ENCODE measurements around the gene CELSR1.

Gene CELSR1

GRCh38 chr22:46373921-46374662 is 163.3 kb downstream of the CELSR1 start:
- DNase-seq, result no peak

GRCh38 chr22:46373159-46373558 is 164.3 kb downstream of the CELSR1 start:
- no peak for DNase-seq

GRCh38 chr22:46372686-46373085 is 164.7 kb downstream of the CELSR1 start:
- DNase-seq, result no peak

DNA sequence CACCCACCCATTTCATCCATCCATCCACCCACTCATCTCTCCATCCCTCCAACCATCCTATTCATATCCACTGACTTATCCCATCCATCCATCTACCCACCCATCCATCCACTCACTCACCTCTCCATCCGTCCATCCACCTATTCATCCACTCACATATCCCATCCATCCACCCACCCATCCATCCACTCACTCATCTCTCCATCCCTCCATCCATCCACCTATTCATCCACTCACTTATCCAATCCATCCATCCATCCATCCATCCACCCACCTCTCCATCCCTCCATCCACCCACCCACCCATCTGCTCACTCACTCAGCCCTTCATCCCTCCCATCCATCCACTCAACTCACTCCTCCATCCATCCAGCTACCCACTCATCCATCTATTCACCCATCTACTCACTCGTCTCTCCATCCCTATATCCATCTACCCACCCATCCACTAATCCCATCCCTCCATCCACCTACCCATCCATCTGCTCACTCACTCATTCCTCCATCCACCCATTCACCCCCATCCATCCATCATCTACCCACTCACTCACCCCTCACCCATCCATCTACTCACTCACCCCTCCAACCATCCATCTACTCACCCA is 165.7 kb downstream of the CELSR1 start:
- no peak for DNase-seq

- DNase-seq, result no peak
These were observed 166.7 kb downstream of the CELSR1 start for GRCh38 chr22:46370584-46371291.

- DNase-seq, result no peak
These were observed 167.5 kb downstream of the CELSR1 start for GRCh38 chr22:46369716-46370583.

DNA sequence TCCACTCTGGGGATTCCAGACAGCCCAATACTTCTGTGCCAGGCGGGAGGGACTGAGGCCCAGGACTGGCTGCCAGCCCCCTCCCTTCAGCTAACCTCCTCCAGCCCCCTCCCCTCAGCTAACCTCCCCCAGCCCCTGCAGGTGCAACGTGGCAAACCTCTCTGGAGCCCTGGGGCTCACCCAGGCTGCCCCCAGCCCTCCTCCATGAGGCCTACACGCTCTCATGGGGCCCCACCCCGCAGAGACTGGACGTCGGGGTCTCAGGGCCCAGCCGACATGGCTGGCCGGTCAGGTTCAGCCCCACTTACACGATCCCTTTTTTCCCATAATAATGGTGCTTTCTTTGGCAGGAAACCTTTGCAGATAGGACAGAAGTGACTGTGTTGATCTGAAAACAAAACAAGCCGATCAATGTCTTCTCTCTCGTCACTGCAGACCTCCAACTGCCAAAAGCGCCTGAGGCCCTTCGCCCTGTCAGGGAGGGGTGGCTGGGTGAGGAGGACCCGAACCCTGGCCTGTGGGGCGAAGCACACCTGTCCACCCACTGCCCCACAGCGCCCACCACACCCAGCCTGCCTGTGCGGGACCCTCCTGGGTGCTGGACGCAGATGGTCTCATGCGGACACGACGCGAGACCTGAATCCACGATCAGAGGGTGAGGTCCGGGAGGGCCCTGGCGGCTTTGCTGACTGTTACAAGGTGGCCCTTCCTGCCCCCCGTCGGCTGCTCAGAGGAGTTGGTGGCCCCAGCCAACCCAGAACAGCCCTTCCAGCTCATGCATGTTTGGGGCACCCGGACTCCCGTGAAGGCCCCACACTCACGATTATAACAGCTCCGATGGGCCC is 168.3 kb downstream of the CELSR1 start:
- DNase-seq, result no peak

DNA sequence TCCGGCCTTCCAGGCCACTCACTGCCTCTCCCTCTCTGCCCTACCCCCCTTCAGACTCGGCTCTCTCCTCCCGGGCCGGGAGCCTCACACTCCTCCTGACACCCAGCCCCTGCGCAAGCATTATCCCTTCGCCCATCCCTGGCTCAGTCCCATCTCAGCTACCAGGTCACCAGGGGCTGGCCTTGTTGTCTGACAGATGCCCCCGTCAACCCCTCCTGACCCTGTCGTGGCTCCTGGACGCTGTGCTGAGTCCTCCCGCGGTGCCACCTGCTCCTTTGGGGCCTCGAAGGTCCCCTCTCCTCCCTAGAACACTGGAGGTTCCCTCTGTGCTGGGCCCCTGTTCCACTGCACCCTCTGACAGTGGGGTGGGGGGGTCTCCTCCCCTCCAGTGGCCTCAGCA is 169.0 kb downstream of the CELSR1 start:
- DNase-seq, result no peak

DNA sequence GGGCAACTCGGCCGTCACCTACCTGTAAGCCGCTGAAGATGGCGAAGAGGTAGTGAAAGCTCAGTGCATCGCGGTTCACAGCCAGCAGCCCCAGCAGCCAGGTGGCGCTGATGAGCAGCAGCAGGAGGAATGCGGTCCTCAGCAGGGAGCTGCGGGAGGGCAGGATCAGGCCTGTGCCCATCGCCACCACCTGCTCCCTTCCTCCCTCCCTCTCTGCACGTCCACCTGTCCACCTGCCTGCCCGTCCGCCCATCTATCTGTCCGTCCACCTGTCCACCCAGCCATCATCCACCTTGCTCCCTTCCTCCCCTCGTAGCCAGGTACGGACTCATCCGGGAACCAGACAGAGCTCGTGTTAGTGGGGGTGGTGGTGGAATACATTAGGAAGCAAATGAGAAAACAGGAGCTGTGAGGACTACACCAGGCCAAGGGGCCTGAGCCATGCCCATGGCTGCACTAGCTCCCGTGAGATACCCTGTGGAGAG is 169.7 kb downstream of the CELSR1 start:
- DNase-seq, result peak in 1 of 2 experiments; percentile 23

DNA sequence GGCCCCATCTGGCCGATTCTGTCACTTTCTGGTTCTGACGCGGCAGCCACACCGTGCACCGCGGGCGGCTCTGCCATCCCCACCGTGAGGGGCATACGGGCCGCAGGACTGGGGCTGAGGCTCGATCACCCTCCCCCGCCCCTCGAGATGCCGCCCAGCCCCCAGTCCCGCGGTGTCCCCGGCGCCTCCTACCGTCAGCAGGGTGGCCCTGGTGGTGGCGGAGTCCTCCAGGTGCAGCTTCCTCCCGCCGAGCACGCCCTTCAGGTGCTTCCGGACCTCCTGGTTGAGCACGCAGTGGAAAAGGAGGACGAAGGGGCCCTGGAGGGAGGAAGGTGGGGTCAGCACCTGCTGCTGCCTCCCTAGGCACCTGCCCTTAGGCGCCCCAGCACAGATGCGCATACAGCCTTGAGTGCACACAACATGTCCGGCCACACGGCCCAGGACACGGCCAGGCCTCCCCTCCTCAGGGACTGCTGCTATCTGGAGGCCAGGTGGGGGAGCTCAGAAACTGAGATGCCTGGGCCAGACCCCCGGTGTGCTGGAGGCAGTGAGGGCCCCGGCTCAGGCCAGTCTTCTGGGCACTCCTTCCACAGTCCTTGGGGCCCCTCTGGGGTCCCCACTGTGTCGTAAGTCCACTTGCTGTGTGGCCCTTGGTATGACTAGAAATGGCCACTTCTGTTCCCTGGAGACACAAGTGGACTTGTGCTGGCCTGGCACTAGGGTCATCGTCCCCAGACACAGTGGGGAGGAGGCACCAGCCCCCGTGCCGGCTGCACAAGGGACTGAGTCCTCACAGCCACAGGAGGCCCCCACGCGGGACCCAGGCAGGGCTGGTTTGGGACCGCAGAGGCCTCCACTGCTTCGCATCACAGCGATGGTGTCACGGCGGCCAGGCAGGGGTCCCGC is 170.4 kb downstream of the CELSR1 start:
- no peak for DNase-seq

- no peak for DNase-seq
These were observed 171.1 kb downstream of the CELSR1 start for GRCh38 chr22:46366327-46366731.

GRCh38 chr22:46365166-46365624 is 172.2 kb downstream of the CELSR1 start:
- DNase-seq, result no peak

GRCh38 chr22:46364341-46365165 is 172.9 kb downstream of the CELSR1 start:
- DNase-seq, result no peak

DNA sequence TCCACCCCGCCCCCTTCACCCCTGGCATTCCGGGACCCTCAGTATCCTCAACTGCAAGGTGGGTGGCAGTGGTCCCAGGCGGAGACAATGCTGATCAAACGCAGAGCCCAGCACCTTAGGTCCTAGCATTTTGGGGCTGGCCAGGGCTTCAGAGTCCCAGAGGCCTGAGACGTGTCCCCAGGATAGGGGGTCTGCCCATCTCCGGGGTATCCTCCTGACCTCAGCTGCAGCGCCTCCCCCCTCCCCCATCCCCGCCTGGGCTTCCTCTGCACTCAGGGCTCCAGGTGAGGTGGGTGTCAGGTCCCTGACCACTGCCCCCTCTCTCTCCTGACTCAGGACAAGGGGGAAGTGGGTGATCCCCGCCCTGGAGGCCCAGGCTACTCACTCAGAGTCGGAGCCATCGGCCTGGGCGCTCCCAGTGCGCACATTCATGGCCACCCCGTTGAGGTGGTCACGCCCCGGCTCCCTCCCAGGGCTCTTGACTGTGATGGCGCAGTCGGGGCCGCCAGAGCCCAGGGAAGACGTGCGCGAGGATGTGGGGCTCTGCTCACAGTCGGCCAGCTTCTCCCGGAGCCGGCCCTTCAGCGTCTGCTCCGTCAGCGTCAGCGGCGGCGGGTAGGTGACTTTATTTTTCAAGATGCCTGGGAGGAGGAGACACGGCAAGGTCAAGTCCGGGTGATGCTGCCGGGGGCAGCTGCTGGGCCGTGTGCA is 173.7 kb downstream of the CELSR1 start:
- no peak for DNase-seq

DNA sequence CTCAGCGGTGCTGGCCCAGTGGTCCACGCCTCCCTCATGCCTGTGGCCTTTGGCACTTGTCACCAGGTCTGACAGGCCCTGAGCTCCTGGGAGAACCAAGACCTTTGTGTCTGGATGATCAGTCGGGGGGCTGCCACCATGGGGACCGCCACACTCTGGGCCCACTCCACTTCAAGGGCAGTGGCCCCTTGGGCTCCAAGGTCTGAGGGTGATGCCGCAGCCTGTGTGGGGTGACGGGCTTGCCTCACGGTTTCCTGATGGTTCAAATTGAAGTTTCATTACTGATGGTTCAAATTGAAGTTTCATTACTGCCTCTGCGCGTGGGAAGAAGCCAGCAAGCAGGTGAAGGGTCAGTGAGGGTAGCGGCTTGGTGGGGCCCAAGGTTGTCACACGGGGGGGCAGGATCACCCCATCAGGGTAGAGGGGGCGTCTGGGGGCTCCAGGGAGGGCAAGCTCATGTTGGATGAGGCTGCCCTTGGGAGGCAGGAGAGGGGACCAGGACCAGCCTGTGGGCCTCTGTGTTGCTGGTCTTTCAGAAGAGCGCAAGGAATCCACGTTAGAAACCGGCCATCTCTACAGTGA is 174.4 kb downstream of the CELSR1 start:
- no peak for DNase-seq

- no peak for DNase-seq
These were observed 175.1 kb downstream of the CELSR1 start for GRCh38 chr22:46362203-46362933.

DNA sequence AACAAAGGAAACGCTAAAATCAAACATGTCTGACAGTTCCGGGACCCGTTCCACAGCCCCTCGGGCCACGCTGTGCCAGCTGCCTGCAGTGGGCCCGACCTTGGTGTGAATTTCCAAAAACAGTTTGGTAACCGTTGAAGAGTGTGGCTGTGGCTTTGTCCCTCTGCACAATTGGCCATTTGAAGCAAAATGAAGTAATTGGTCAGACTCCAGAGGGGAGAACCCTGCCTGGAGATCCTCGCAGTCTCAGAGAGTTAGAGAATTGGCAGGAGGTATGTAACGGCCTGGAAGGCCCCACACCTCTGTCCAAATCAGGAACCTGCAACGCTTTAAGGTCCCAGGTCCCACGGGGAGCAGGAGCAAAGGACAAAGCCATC is 175.6 kb downstream of the CELSR1 start:
- DNase-seq, result no peak

DNA sequence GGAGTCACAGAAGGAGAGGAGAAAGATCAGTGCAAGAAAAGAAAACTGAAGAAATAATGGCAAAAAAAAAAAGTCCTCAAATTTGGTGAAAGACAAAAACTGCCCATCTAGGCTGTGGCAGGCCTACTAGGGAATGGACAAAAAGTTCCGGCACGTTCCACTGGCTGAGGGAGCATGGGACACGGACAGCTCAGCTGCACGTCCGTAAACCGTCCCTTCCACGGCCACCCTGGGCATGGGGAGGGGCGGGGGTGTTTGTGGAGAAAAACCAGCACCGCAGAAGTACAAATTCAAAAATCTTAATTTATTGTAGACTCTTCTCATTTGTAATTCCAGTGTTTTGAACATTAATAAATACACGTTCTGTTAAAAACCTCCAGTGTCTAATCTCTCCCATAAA is 176.5 kb downstream of the CELSR1 start:
- DNase-seq, result no peak

Measured in NCI-H187 (cell line).